ENCODE measurements around the gene LRIG1.

DNA sequence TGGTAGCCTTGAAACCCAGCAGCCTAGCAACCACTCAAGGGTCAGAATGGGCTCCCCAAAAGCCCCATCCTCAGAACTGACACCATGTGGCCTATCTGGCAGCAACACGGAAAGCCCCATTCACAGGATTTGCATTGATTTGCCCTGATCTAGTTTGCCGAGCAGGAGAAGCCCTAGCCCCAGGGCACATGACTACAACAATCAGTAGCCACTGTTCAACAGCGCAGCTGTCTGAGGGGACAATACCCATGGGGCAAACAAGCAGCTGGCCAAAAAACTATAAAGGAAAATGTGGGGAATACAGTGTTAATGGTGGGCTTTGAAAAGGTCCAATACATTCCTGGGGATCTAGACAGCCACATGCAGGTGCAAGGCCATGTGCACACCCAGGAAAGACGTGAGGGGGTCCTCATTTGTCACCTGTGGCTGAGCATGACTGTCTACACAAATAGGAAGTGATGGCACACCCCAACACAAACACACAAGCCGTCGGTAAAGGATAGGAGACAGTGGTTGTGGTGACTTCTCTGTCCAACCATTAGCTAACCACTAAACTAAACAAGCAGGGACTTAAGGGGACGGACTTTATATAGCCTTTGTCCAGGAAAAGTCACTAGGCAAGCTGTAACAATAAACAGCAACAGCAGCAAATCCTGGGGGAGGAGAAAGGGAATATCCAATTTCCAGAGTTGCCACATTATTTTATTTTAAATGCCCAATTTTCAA lies 113.7 kb downstream of the LRIG1 start:
- TF ChIP-seq CTCF (IDR thresholded peaks at IDR 0.05; ENCODE audit: low read depth, low read length, poor library complexity, severe bottlenecking) (no peak), EZH2phosphoT487 (IDR thresholded peaks at IDR 0.05; ENCODE audit: borderline replicate concordance, low read length) (no peak)
